ENCODE data around the gene MSL3B.

MSL3B gene

GRCh38 chr2:233817995-233818638 is 50.1 kb downstream of the MSL3B start:
- Histone ChIP-seq H3K36me3 (ENCODE audit: control insufficient read depth, insufficient read depth, low read length) (no peaks in the 10 kb centered on the region), H3K9me3 (ENCODE audit: control insufficient read depth, insufficient read depth, low read depth, low read length) (no peaks in the 10 kb centered on the region), H3K27me3 (ENCODE audit: control insufficient read depth, insufficient read depth, low read length) (no peaks in the 10 kb centered on the region), H3K4me3 (ENCODE audit: low read depth in 2 of 2, low read length in 2 of 2) (no peak overlapping the region), H3K27ac (ENCODE audit: low read length) (no peak overlapping the region), H3K4me1 (ENCODE audit: control insufficient read depth, insufficient read depth, low read length) (no peaks in the 10 kb centered on the region)
- ChIA-PET CTCF (no interaction called here), POLR2A (no interaction called here)
- no peak for TF ChIP-seq SIN3A (IDR thresholded peaks at IDR 0.05; ENCODE audit: borderline replicate concordance, insufficient read depth, low read depth, low read length)
- no peak for TF ChIP-seq REST (IDR thresholded peaks at IDR 0.05; ENCODE audit: insufficient read depth in 1 of 2, low read depth in 2 of 2, low read length in 1 of 2)
- no peak for TF ChIP-seq TCF7L2 (IDR thresholded peaks at IDR 0.05; ENCODE audit: low read depth, low read length)
- TF ChIP-seq POLR2AphosphoS5 (IDR thresholded peaks at IDR 0.05; ENCODE audit: low read depth, low read length): no peak
- TF ChIP-seq CTCF (IDR thresholded peaks at IDR 0.05): no peak
- no TSS peak for BruUV-seq (replicated peaks)
- no peak for DNase-seq (ENCODE audit: low read depth, low spot score)
- intact Hi-C loops (cut with micrococcal nuclease; ENCODE audit: unreplicated experiment) (no loop called here), in situ Hi-C loops (cut with HindIII; ENCODE audit: low pct_unique_long_range_greater_than_20kb, low sequenced_read_pairs) (no loop called here)
- ATAC-seq: no peak

- Histone ChIP-seq H3K9me3 (ENCODE audit: control insufficient read depth, insufficient read depth, low read depth, low read length) (no peaks in the 10 kb centered on the region), H3K27me3 (ENCODE audit: control insufficient read depth, insufficient read depth, low read length) (no peaks in the 10 kb centered on the region), H3K4me1 (ENCODE audit: control insufficient read depth, insufficient read depth, low read length) (no peaks in the 10 kb centered on the region), H3K4me3 (ENCODE audit: low read depth in 2 of 2, low read length in 2 of 2) (no peak overlapping the region), H3K27ac (ENCODE audit: low read length) (no peak overlapping the region), H3K36me3 (ENCODE audit: control insufficient read depth, insufficient read depth, low read length) (no peaks in the 10 kb centered on the region)
- ATAC-seq: peak; percentile 40; the same call in 1 of the 2 replicates
- ChIA-PET CTCF (no interaction called here), POLR2A (no interaction called here)
- intact Hi-C loops (cut with micrococcal nuclease; ENCODE audit: unreplicated experiment): no loop called here
- in situ Hi-C loops (cut with HindIII; ENCODE audit: low pct_unique_long_range_greater_than_20kb, low sequenced_read_pairs): no loop called here
- BruUV-seq (replicated peaks): no TSS peak
- TF ChIP-seq TCF7L2 (IDR thresholded peaks at IDR 0.05; ENCODE audit: low read depth, low read length) (no peak), REST (IDR thresholded peaks at IDR 0.05; ENCODE audit: insufficient read depth in 1 of 2, low read depth in 2 of 2, low read length in 1 of 2) (no peak), SIN3A (IDR thresholded peaks at IDR 0.05; ENCODE audit: borderline replicate concordance, insufficient read depth, low read depth, low read length) (no peak), CTCF (IDR thresholded peaks at IDR 0.05) (no peak), POLR2AphosphoS5 (IDR thresholded peaks at IDR 0.05; ENCODE audit: low read depth, low read length) (no peak)
- DNase-seq (ENCODE audit: low read depth, low spot score): no peak
Observed at GRCh38 chr2:233817361-233817911, 50.8 kb downstream of the MSL3B start.
